GM12801 (cell line): ENCODE data around the gene MED12L.

Experiments
- CTCF ChIP-seq: IDR thresholded peaks from one replicate; pipeline ENCODE4 v1.5.1; 2011; ENCODE audit warnings: control low read depth; ENCODE audit not compliant: insufficient read length; ENCODE audit errors: extremely low read depth

Gene MED12L

GRCh38 chr3:151093148-151093547, 7.7 kb downstream of the MED12L start:
- no peak for TF ChIP-seq CTCF

- no peak for TF ChIP-seq CTCF
Measured at GRCh38 chr3:151093905-151094304, 8.4 kb downstream of the MED12L start.

- TF ChIP-seq CTCF, result no peak
Measured at GRCh38 chr3:151096716-151097115, 11.3 kb downstream of the MED12L start.

GRCh38 chr3:151100076-151100475, 14.6 kb downstream of the MED12L start:
- TF ChIP-seq CTCF, result no peak

GRCh38 chr3:151101270-151101969, 16.0 kb downstream of the MED12L start:
- no peak for TF ChIP-seq CTCF

- no peak for TF ChIP-seq CTCF
Measured at GRCh38 chr3:151106311-151106710, 20.8 kb downstream of the MED12L start.

- no peak for TF ChIP-seq CTCF
Measured at GRCh38 chr3:151107177-151107576, 21.7 kb downstream of the MED12L start.
